Cardiac muscle cell (in vitro differentiated cells and primary cell): ENCODE results near the gene CCBE1. TPM values are rescaled to one million over a fixed set of nuclear protein-coding genes. Genes with fewer than 3 reads are reported as not detected.

ENCODE experiments used
- DNase-seq, 2 donors: peaks; one replicate each; pipeline versions ENCODE4 v3.0.0 to v3.0.0-alpha.2; 2010 to 2017; ENCODE audit warnings: low read depth in 1 of 2, low spot score in 1 of 2
- H3K27ac ChIP-seq: fragments of 200-600 bp; sonication (generic); 2 replicates; pipeline ENCODE4 v1.5.1; 2016
- H3K27me3 ChIP-seq: fragments of 200-600 bp; sonication (generic); 2 replicates; pipeline ENCODE4 v1.6.0; 2016; ENCODE audit warnings: control low read depth
- H3K36me3 ChIP-seq: fragments of 200-600 bp; sonication (generic); 2 replicates; pipeline ENCODE4 v1.5.1; 2016; ENCODE audit warnings: control low read depth
- H3K4me1 ChIP-seq: fragments of 200-600 bp; sonication (generic); 2 replicates; pipeline ENCODE4 v1.8.1; 2017; ENCODE audit warnings: low read depth, mild to moderate bottlenecking, mixed run types
- H3K4me3 ChIP-seq: fragments of 200-600 bp; sonication (generic); 2 replicates; pipeline ENCODE4 v1.5.1; 2016; ENCODE audit warnings: mild to moderate bottlenecking
- H3K9me3 ChIP-seq: fragments of 200-600 bp; sonication (generic); 2 replicates; pipeline ENCODE4 v1.5.1; 2017; ENCODE audit warnings: low read depth, mild to moderate bottlenecking, control low read depth
- polyA plus RNA-seq: library from polyadenylated mRNA; unstranded; fragments of >200 nt; fragmentation: Nextera tagmentation; extraction: Ambion mirVana; gene quantifications from 2 replicates; pipeline ENCODE4 v1.2.1, GENCODE V29; 2016
- total RNA-seq: library from RNA; depleted of rRNA; stranded (reverse); fragments of >200 nt; gene quantifications from 2 replicates; pipeline ENCODE4 v1.2.3, GENCODE V29; 2016
- TF ChIP-seq, protein P1 (sequence below): IDR thresholded peaks from 2 replicates; pipeline ENCODE4 v1.5.1; 2012; ENCODE audit warnings: low read depth, mild to moderate bottlenecking, low read length

CCBE1 gene
- total and polyA plus RNA-seq, 2 experiments from 2014 or later, result 1.5 to 3.7 TPM

- peak in 1 of 2 donors; percentile 60 for DNase-seq
- Histone ChIP-seq H3K27me3 (peaks cover 5% of the 10 kb centered on the region), H3K27ac (no peak overlapping the region), H3K36me3 (no peaks in the 10 kb centered on the region), H3K9me3 (no peaks in the 10 kb centered on the region), H3K4me1 (no peaks in the 10 kb centered on the region), H3K4me3 (no peak overlapping the region)
- TF ChIP-seq, protein P1, sequence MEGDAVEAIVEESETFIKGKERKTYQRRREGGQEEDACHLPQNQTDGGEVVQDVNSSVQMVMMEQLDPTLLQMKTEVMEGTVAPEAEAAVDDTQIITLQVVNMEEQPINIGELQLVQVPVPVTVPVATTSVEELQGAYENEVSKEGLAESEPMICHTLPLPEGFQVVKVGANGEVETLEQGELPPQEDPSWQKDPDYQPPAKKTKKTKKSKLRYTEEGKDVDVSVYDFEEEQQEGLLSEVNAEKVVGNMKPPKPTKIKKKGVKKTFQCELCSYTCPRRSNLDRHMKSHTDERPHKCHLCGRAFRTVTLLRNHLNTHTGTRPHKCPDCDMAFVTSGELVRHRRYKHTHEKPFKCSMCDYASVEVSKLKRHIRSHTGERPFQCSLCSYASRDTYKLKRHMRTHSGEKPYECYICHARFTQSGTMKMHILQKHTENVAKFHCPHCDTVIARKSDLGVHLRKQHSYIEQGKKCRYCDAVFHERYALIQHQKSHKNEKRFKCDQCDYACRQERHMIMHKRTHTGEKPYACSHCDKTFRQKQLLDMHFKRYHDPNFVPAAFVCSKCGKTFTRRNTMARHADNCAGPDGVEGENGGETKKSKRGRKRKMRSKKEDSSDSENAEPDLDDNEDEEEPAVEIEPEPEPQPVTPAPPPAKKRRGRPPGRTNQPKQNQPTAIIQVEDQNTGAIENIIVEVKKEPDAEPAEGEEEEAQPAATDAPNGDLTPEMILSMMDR, result no peak
Observed at GRCh38 chr18:59605633-59606192, 91.5 kb downstream of the CCBE1 start.

- TF ChIP-seq, protein P1, result no peak
- no peaks in the 10 kb centered on the region for H3K9me3 ChIP-seq
- H3K27ac ChIP-seq, result no peak overlapping the region
- H3K4me1 ChIP-seq, result no peaks in the 10 kb centered on the region
- peaks cover 5% of the 10 kb centered on the region for H3K27me3 ChIP-seq
- no peak overlapping the region for H3K4me3 ChIP-seq
- no peaks in the 10 kb centered on the region for H3K36me3 ChIP-seq
- no peak for DNase-seq
Observed at GRCh38 chr18:59604877-59605276, 92.3 kb downstream of the CCBE1 start.

DNA sequence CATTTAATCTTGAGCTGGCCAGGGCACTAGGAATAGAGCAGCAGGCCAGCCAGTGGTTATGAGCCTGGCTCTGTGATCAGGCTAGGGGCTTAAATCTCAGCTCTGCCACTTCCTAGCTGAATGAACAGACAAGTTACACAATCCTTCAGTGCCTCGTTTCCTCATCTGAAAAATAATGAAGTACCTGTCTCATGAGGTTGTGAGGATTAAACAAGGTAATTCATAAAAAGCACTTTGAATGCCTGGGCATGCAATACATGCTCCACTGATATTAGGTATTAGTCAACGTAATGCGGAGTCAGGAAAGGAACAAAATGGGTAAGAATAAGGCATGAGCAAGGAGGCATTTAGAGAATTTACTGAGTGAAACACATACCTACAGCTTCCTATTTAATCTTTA is 100.2 kb downstream of the CCBE1 start:
- DNase-seq, result no peak
- H3K4me3 ChIP-seq, result no peak overlapping the region
- no peaks in the 10 kb centered on the region for H3K4me1 ChIP-seq
- no peaks in the 10 kb centered on the region for H3K9me3 ChIP-seq
- TF ChIP-seq, protein P1, result no peak
- H3K27me3 ChIP-seq, result peaks cover 13% of the 10 kb centered on the region
- no peaks in the 10 kb centered on the region for H3K36me3 ChIP-seq
- no peak overlapping the region for H3K27ac ChIP-seq

GRCh38 chr18:59593291-59593717 is 103.9 kb downstream of the CCBE1 start:
- no peak overlapping the region for H3K27ac ChIP-seq
- H3K4me1 ChIP-seq, result no peaks in the 10 kb centered on the region
- no peaks in the 10 kb centered on the region for H3K9me3 ChIP-seq
- H3K27me3 ChIP-seq, result peaks cover 16% of the 10 kb centered on the region
- peak in 1 of 2 donors; percentile 44 for DNase-seq
- TF ChIP-seq, protein P1, result no peak
- H3K4me3 ChIP-seq, result no peak overlapping the region
- H3K36me3 ChIP-seq, result no peaks in the 10 kb centered on the region

GRCh38 chr18:59592624-59593023 is 104.6 kb downstream of the CCBE1 start:
- H3K27ac ChIP-seq, result no peak overlapping the region
- TF ChIP-seq, protein P1, result no peak

More at GRCh38 chr18:59592624-59593023, 104.6 kb downstream of the CCBE1 start:
- no peaks in the 10 kb centered on the region for H3K4me1 ChIP-seq
- no peaks in the 10 kb centered on the region for H3K9me3 ChIP-seq
- H3K36me3 ChIP-seq, result no peaks in the 10 kb centered on the region
- no peak overlapping the region for H3K4me3 ChIP-seq
- peaks cover 10% of the 10 kb centered on the region for H3K27me3 ChIP-seq
- DNase-seq, result no peak
